Measurements from ENCODE around the gene TLE6. TPM values are rescaled to one million over a fixed set of nuclear protein-coding genes. Genes with fewer than 3 reads are reported as not detected.

The TLE6 gene
- total RNA-seq, 1 donor from 2014 or later = 0.11 TPM

GRCh38 chr19:2973229-2973628 lies 4.1 kb upstream of the TLE6 start:
- Histone ChIP-seq H3K36me3 (ENCODE audit: insufficient read depth, low read length) (no peaks in the 10 kb centered on the region), H4K20me1 (ENCODE audit: insufficient read depth, low read length) (no peaks in the 10 kb centered on the region), H3K79me2 (ENCODE audit: insufficient read depth, low read length) (no peaks in the 10 kb centered on the region), H3K4me2 (ENCODE audit: low read length) (no peak overlapping the region), H3K9ac (ENCODE audit: low read length) (no peak overlapping the region), H2AFZ (ENCODE audit: low read depth, low read length) (no peak overlapping the region), H3K9me3 (ENCODE audit: insufficient read depth, low read depth, low read length) (no peaks in the 10 kb centered on the region), H3K4me3 (ENCODE audit: insufficient read depth, low read depth, low read length) (no peak overlapping the region), H3K27ac (ENCODE audit: low read depth, low read length) (no peak overlapping the region), H3K4me1 (ENCODE audit: insufficient read depth, low read length) (peaks cover 6% of the 10 kb centered on the region), H3K27me3 (ENCODE audit: insufficient read depth, low read length) (peaks cover 20% of the 10 kb centered on the region)
- Mint-ChIP-seq H3K9me3 (ENCODE audit: unreplicated experiment) (no peaks in the 10 kb centered on the region), H3K27me3 (ENCODE audit: low read depth, unreplicated experiment) (peaks cover 61% of the 10 kb centered on the region), H3K27ac (ENCODE audit: unreplicated experiment) (no peak overlapping the region), H3K4me3 (ENCODE audit: unreplicated experiment) (no peak overlapping the region), H3K4me1 (ENCODE audit: low read depth, unreplicated experiment) (peaks cover 4% of the 10 kb centered on the region), H3K36me3 (ENCODE audit: low read depth, unreplicated experiment) (no peaks in the 10 kb centered on the region)
- FAIRE-seq (no peak), DNase-seq (ENCODE audit: low read depth) (no peak)
- no peak for TF ChIP-seq CTCF (IDR thresholded peaks at IDR 0.05; ENCODE audit: insufficient read depth, low read depth, low read length)
- TF ChIP-seq EZH2 (IDR thresholded peaks at IDR 0.05; ENCODE audit: insufficient read depth, low read length) = no peak

- H4K20me1 ChIP-seq (ENCODE audit: insufficient read depth, low read length) = no peaks in the 10 kb centered on the region
- Mint-ChIP-seq H3K27ac (ENCODE audit: unreplicated experiment) (no peak overlapping the region), H3K36me3 (ENCODE audit: low read depth, unreplicated experiment) (no peaks in the 10 kb centered on the region), H3K9me3 (ENCODE audit: unreplicated experiment) (no peaks in the 10 kb centered on the region), H3K4me3 (ENCODE audit: unreplicated experiment) (no peak overlapping the region), H3K4me1 (ENCODE audit: low read depth, unreplicated experiment) (peaks cover 4% of the 10 kb centered on the region), H3K27me3 (ENCODE audit: low read depth, unreplicated experiment) (peaks cover 62% of the 10 kb centered on the region)
- no peaks in the 10 kb centered on the region for H3K79me2 ChIP-seq (ENCODE audit: insufficient read depth, low read length)
- H3K27me3 ChIP-seq (ENCODE audit: insufficient read depth, low read length) = peaks cover 20% of the 10 kb centered on the region
- DNase-seq (ENCODE audit: low read depth) (peak; percentile 13), FAIRE-seq (no peak)
- peaks cover 6% of the 10 kb centered on the region for H3K4me1 ChIP-seq (ENCODE audit: insufficient read depth, low read length)
- H2AFZ ChIP-seq (ENCODE audit: low read depth, low read length) = no peak overlapping the region
- H3K4me3 ChIP-seq (ENCODE audit: insufficient read depth, low read depth, low read length) = no peak overlapping the region
- no peak overlapping the region for H3K27ac ChIP-seq (ENCODE audit: low read depth, low read length)
- TF ChIP-seq EZH2 (IDR thresholded peaks at IDR 0.05; ENCODE audit: insufficient read depth, low read length) = no peak
- no peak for TF ChIP-seq CTCF (IDR thresholded peaks at IDR 0.05; ENCODE audit: insufficient read depth, low read depth, low read length)
- no peaks in the 10 kb centered on the region for H3K36me3 ChIP-seq (ENCODE audit: insufficient read depth, low read length)
- no peak overlapping the region for H3K9ac ChIP-seq (ENCODE audit: low read length)
- no peak overlapping the region for H3K4me2 ChIP-seq (ENCODE audit: low read length)
- H3K9me3 ChIP-seq (ENCODE audit: insufficient read depth, low read depth, low read length) = no peaks in the 10 kb centered on the region
Measured at GRCh38 chr19:2974342-2975041, 2.9 kb upstream of the TLE6 start.

GRCh38 chr19:2976609-2977000 lies 759 bp upstream of the TLE6 start:
- Histone ChIP-seq H3K9ac (ENCODE audit: low read length) (peak overlapping the region; percentile 31), H2AFZ (ENCODE audit: low read depth, low read length) (peak overlapping the region; percentile 75), H3K79me2 (ENCODE audit: insufficient read depth, low read length) (no peaks in the 10 kb centered on the region), H3K4me3 (ENCODE audit: insufficient read depth, low read depth, low read length) (peak overlapping the region; percentile 59), H3K4me1 (ENCODE audit: insufficient read depth, low read length) (peaks cover 6% of the 10 kb centered on the region), H3K4me2 (ENCODE audit: low read length) (peak overlapping the region; percentile 95), H3K36me3 (ENCODE audit: insufficient read depth, low read length) (no peaks in the 10 kb centered on the region), H3K9me3 (ENCODE audit: insufficient read depth, low read depth, low read length) (no peaks in the 10 kb centered on the region), H3K27ac (ENCODE audit: low read depth, low read length) (no peak overlapping the region), H3K27me3 (ENCODE audit: insufficient read depth, low read length) (peaks cover 23% of the 10 kb centered on the region), H4K20me1 (ENCODE audit: insufficient read depth, low read length) (no peaks in the 10 kb centered on the region)
- FAIRE-seq = no peak
- Mint-ChIP-seq H3K4me3 (ENCODE audit: unreplicated experiment) (peak overlapping the region; percentile 83), H3K36me3 (ENCODE audit: low read depth, unreplicated experiment) (no peaks in the 10 kb centered on the region), H3K27me3 (ENCODE audit: low read depth, unreplicated experiment) (peaks cover 73% of the 10 kb centered on the region), H3K27ac (ENCODE audit: unreplicated experiment) (no peak overlapping the region), H3K9me3 (ENCODE audit: unreplicated experiment) (no peaks in the 10 kb centered on the region), H3K4me1 (ENCODE audit: low read depth, unreplicated experiment) (peaks cover 4% of the 10 kb centered on the region)
- no peak for DNase-seq (ENCODE audit: low read depth)
- no peak for TF ChIP-seq CTCF (IDR thresholded peaks at IDR 0.05; ENCODE audit: insufficient read depth, low read depth, low read length)
- no peak for TF ChIP-seq EZH2 (IDR thresholded peaks at IDR 0.05; ENCODE audit: insufficient read depth, low read length)

All from astrocyte (in vitro differentiated cells and primary cell).